Mesenchymal stem cell (in vitro differentiated cells and primary cell): ENCODE data around the gene SOX9.

Experiments
- DNase-seq: peaks from one replicate; pipeline ENCODE4 v3.0.0-alpha.2; 2013
- H2AFZ ChIP-seq: one replicate; pipeline ENCODE4 v1.6.1; 2013; ENCODE audit warnings: low read depth, mild to moderate bottlenecking, control low read depth, inconsistent platforms, low read length, moderate library complexity
- H2AK5ac ChIP-seq: 2 replicates; pipeline ENCODE4 v1.6.1; 2013; ENCODE audit warnings: low read length, moderate library complexity, mild to moderate bottlenecking, inconsistent platforms; ENCODE audit not compliant: severe bottlenecking
- H2BK120ac ChIP-seq: one replicate; pipeline ENCODE4 v1.6.1; 2013; ENCODE audit warnings: low read depth, mild to moderate bottlenecking, inconsistent platforms, low read length, moderate library complexity
- H2BK12ac ChIP-seq, 2 experiments: one replicate each; pipeline ENCODE4 v1.6.1; 2013; ENCODE audit warnings: inconsistent platforms in 2 of 2, low read length in 2 of 2, mild to moderate bottlenecking in 2 of 2, moderate library complexity in 2 of 2, control low read depth in 1 of 2
- H2BK15ac ChIP-seq: one replicate; pipeline ENCODE4 v1.6.1; 2013; ENCODE audit warnings: mild to moderate bottlenecking, low read depth, inconsistent platforms; ENCODE audit not compliant: poor library complexity, severe bottlenecking
- H2BK5ac ChIP-seq: 2 replicates; pipeline ENCODE4 v1.6.1; 2013; ENCODE audit warnings: low read depth, mild to moderate bottlenecking, low read length, control low read depth, inconsistent platforms; ENCODE audit not compliant: poor library complexity, severe bottlenecking
- H3K14ac ChIP-seq, 2 experiments: one replicate each; pipeline ENCODE4 v1.6.1; 2013; ENCODE audit warnings: inconsistent platforms in 2 of 2, low read length in 2 of 2, control low read depth in 1 of 2, mild to moderate bottlenecking in 1 of 2, moderate library complexity in 1 of 2
- H3K18ac ChIP-seq, 2 experiments: one replicate each; pipeline ENCODE4 v1.6.1; 2013; ENCODE audit warnings: inconsistent platforms in 2 of 2, low read length in 2 of 2, control low read depth in 1 of 2, low read depth in 1 of 2, mild to moderate bottlenecking in 1 of 2
- H3K23ac ChIP-seq, 2 experiments: one replicate each; pipeline ENCODE4 v1.6.1; 2013; ENCODE audit warnings: inconsistent platforms in 2 of 2, low read length in 2 of 2, mild to moderate bottlenecking in 2 of 2, moderate library complexity in 2 of 2, control low read depth in 1 of 2
- H3K27ac ChIP-seq: 2 replicates; pipeline ENCODE4 v1.5.1; 2013; ENCODE audit warnings: mild to moderate bottlenecking, moderate library complexity, low read length, control low read depth, inconsistent platforms; ENCODE audit not compliant: poor library complexity, severe bottlenecking
- H3K27me3 ChIP-seq, 2 experiments: 2 replicates each; pipeline versions ENCODE4 v1.6.1 to v1.7.0; 2013; ENCODE audit warnings: low read length in 2 of 2, mild to moderate bottlenecking in 2 of 2, moderate library complexity in 2 of 2, control low read depth in 1 of 2, inconsistent platforms in 1 of 2; ENCODE audit not compliant: control insufficient read depth in 1 of 2, insufficient read depth in 1 of 2
- H3K36me3 ChIP-seq, 2 experiments: 2 replicates each; pipeline versions ENCODE4 v1.6.1 to v1.7.0; 2013; ENCODE audit warnings: low read length in 2 of 2, control low read depth in 1 of 2, inconsistent platforms in 1 of 2, low read depth in 1 of 2, mild to moderate bottlenecking in 1 of 2; ENCODE audit not compliant: insufficient read depth in 2 of 2, control insufficient read depth in 1 of 2
- H3K4ac ChIP-seq, 2 experiments: one replicate each; pipeline ENCODE4 v1.6.1; 2013; ENCODE audit warnings: inconsistent platforms in 2 of 2, low read length in 2 of 2, mild to moderate bottlenecking in 2 of 2, moderate library complexity in 2 of 2, control low read depth in 1 of 2, low read depth in 1 of 2
- H3K4me1 ChIP-seq: 2 replicates; pipeline ENCODE4 v1.6.1; 2013; ENCODE audit warnings: low read depth, low read length, control low read depth; ENCODE audit not compliant: control insufficient read depth, insufficient read depth
- H3K4me2 ChIP-seq: 2 replicates; pipeline ENCODE4 v1.6.1; 2013; ENCODE audit warnings: low read length, mild to moderate bottlenecking, inconsistent platforms; ENCODE audit not compliant: poor library complexity, severe bottlenecking
- H3K4me3 ChIP-seq, 2 experiments: 2 replicates each; pipeline versions ENCODE4 v1.5.1 to v1.7.0; 2013; ENCODE audit warnings: low read length in 2 of 2, mild to moderate bottlenecking in 2 of 2, control low read depth in 1 of 2, low read depth in 1 of 2; ENCODE audit not compliant: insufficient read depth in 1 of 2
- H3K79me1 ChIP-seq: replicated peaks from 2 replicates; pipeline ENCODE4 v1.6.1; 2013; ENCODE audit warnings: mild to moderate bottlenecking, control low read depth, low read length, inconsistent platforms; ENCODE audit not compliant: poor library complexity, severe bottlenecking
- H3K9ac ChIP-seq: 2 replicates; pipeline ENCODE4 v1.7.0; 2013; ENCODE audit warnings: mild to moderate bottlenecking, low read length, moderate library complexity
- H3K9me3 ChIP-seq: 2 replicates; pipeline ENCODE4 v1.7.0; 2013; ENCODE audit warnings: mild to moderate bottlenecking, low read length; ENCODE audit not compliant: control insufficient read depth
- H4K8ac ChIP-seq: one replicate; pipeline ENCODE4 v1.6.1; 2013; ENCODE audit warnings: inconsistent platforms, mild to moderate bottlenecking, low read length, moderate library complexity
- H4K91ac ChIP-seq: one replicate; pipeline ENCODE4 v1.6.1; 2013; ENCODE audit warnings: mild to moderate bottlenecking, low read length, inconsistent platforms
- WGBS: methylation state at CpG from one replicate; pipeline ENCODE4 v1.1.7; 2013; ENCODE audit warnings: mixed read lengths; 5-methylcytosine and 5-hydroxymethylcytosine counted together

Gene SOX9

GRCh38 chr17:72165192-72165866 is 44.5 kb downstream of the SOX9 start:
- no peak overlapping the region for H2AK5ac ChIP-seq
- H3K9me3 ChIP-seq = no peaks in the 10 kb centered on the region
- no peak overlapping the region for H3K9ac ChIP-seq
- no peak overlapping the region for H2BK12ac ChIP-seq
- H2BK5ac ChIP-seq = no peak overlapping the region
- DNase-seq = no peak
- H3K36me3 ChIP-seq = no peaks in the 10 kb centered on the region
- WGBS = 85% methylated on average over 8 of the region's 9 CpGs
- no peaks in the 10 kb centered on the region for H3K79me1 ChIP-seq
- no peak overlapping the region for H3K4me2 ChIP-seq
- H2BK120ac ChIP-seq = no peak overlapping the region
- peaks cover 0 to 17% of the 10 kb centered on the region in 2 experiments for H3K27me3 ChIP-seq
- H2AFZ ChIP-seq = no peak overlapping the region
- no peak overlapping the region for H3K27ac ChIP-seq
- no peak overlapping the region for H2BK15ac ChIP-seq
- H3K4me1 ChIP-seq = no peaks in the 10 kb centered on the region
- H4K91ac ChIP-seq = no peak overlapping the region
- H3K4me3 ChIP-seq = no peak overlapping the region
- no peak overlapping the region for H3K18ac ChIP-seq
- no peak overlapping the region for H3K14ac ChIP-seq
- H4K8ac ChIP-seq = no peak overlapping the region
- no peak overlapping the region for H3K4ac ChIP-seq
- H3K23ac ChIP-seq = no peak overlapping the region

GRCh38 chr17:72165867-72166439 is 45.1 kb downstream of the SOX9 start:
- no peak overlapping the region for H3K18ac ChIP-seq
- peaks cover 0 to 17% of the 10 kb centered on the region in 2 experiments for H3K27me3 ChIP-seq
- no peak overlapping the region for H3K4me3 ChIP-seq
- no peaks in the 10 kb centered on the region for H3K36me3 ChIP-seq
- H3K4ac ChIP-seq = no peak overlapping the region
- H2BK12ac ChIP-seq = no peak overlapping the region
- no peak overlapping the region for H2BK120ac ChIP-seq
- no peak overlapping the region for H4K8ac ChIP-seq
- no peak overlapping the region for H2AFZ ChIP-seq
- H3K27ac ChIP-seq = no peak overlapping the region
- WGBS = 73% methylated on average over 12 of the region's 12 CpGs
- H3K79me1 ChIP-seq = no peaks in the 10 kb centered on the region
- H3K9ac ChIP-seq = no peak overlapping the region
- no peaks in the 10 kb centered on the region for H3K4me1 ChIP-seq
- no peak overlapping the region for H2BK15ac ChIP-seq
- H3K23ac ChIP-seq = no peak overlapping the region
- no peaks in the 10 kb centered on the region for H3K9me3 ChIP-seq
- DNase-seq = no peak
- H3K14ac ChIP-seq = no peak overlapping the region
- no peak overlapping the region for H2AK5ac ChIP-seq
- no peak overlapping the region for H2BK5ac ChIP-seq
- H3K4me2 ChIP-seq = no peak overlapping the region
- no peak overlapping the region for H4K91ac ChIP-seq

GRCh38 chr17:72167593-72167992 is 46.8 kb downstream of the SOX9 start:
- H3K79me1 ChIP-seq = no peaks in the 10 kb centered on the region
- no CpG with 5 or more reads among the region's 2 CpGs for WGBS

GRCh38 chr17:72169823-72170222 is 49.0 kb downstream of the SOX9 start:
- Histone ChIP-seq H4K91ac (no peak overlapping the region), H3K4me3 (no peak overlapping the region), H2AFZ (no peak overlapping the region), H2BK5ac (no peak overlapping the region), H3K27me3 (peaks cover 5 to 17% of the 10 kb centered on the region in 2 experiments), H3K23ac (no peak overlapping the region), H2BK12ac (no peak overlapping the region), H2BK120ac (no peak overlapping the region), H3K14ac (no peak overlapping the region), H3K4me1 (peaks cover 4% of the 10 kb centered on the region), H2AK5ac (no peak overlapping the region), H3K4ac (no peak overlapping the region), H3K4me2 (no peak overlapping the region), H2BK15ac (no peak overlapping the region), H3K79me1 (no peaks in the 10 kb centered on the region), H3K27ac (no peak overlapping the region), H3K9me3 (no peaks in the 10 kb centered on the region), H3K18ac (no peak overlapping the region), H3K36me3 (no peaks in the 10 kb centered on the region), H4K8ac (no peak overlapping the region), H3K9ac (no peak overlapping the region)
- no peak for DNase-seq
- WGBS = 90% methylated on average over 4 of the region's 4 CpGs

More at GRCh38 chr17:72167593-72167992, 46.8 kb downstream of the SOX9 start:
- Histone ChIP-seq H3K23ac (no peak overlapping the region), H3K4me2 (no peak overlapping the region), H3K27ac (no peak overlapping the region), H2BK5ac (no peak overlapping the region), H2AK5ac (no peak overlapping the region), H2BK120ac (no peak overlapping the region), H3K27me3 (peaks cover 5 to 17% of the 10 kb centered on the region in 2 experiments), H2BK12ac (no peak overlapping the region), H3K9me3 (no peaks in the 10 kb centered on the region), H3K14ac (no peak overlapping the region), H3K36me3 (no peaks in the 10 kb centered on the region), H2BK15ac (no peak overlapping the region), H4K91ac (no peak overlapping the region), H3K9ac (no peak overlapping the region), H3K18ac (no peak overlapping the region), H3K4me3 (no peak overlapping the region), H2AFZ (no peak overlapping the region), H3K4ac (no peak overlapping the region), H3K4me1 (no peaks in the 10 kb centered on the region), H4K8ac (no peak overlapping the region)
- no peak for DNase-seq
